Keratinocyte (primary cell): ENCODE results near the gene CRTC1. TPM values are rescaled to one million over a fixed set of nuclear protein-coding genes. Genes with fewer than 3 reads are reported as not detected.

Experiments used
- DNase-seq: peaks from one replicate; pipeline ENCODE4 v3.0.0-alpha.2; 2011; ENCODE audit warnings: low read depth, missing footprints, low spot score
- FAIRE-seq: peaks from 2 replicates; lab custom pipeline; 2011; peaks lifted over from hg19 to GRCh38; lab: Jason Lieb, UNC
- H2AFZ ChIP-seq: 2 replicates; pipeline ENCODE4 v1.6.0; 2012; ENCODE audit warnings: low read length, control low read depth, inconsistent platforms; ENCODE audit not compliant: control insufficient read depth
- H3K27ac ChIP-seq: 2 replicates; pipeline ENCODE4 v1.5.1; 2011; ENCODE audit warnings: low read length; ENCODE audit not compliant: control insufficient read depth, insufficient read depth
- H3K27me3 ChIP-seq: 3 replicates; pipeline ENCODE4 v1.6.0; 2011; ENCODE audit warnings: low read length; ENCODE audit not compliant: control insufficient read depth, insufficient read depth; ENCODE audit errors: extremely low read depth
- H3K36me3 ChIP-seq, 2 experiments: 2 replicates in 1 of 2; 3 replicates in 1 of 2; pipeline ENCODE4 v1.5.1; 2011; ENCODE audit warnings: low read length in 2 of 2, mild to moderate bottlenecking in 1 of 2; ENCODE audit not compliant: control insufficient read depth in 2 of 2, insufficient read depth in 2 of 2; ENCODE audit errors: extremely low read depth in 1 of 2
- H3K4me1 ChIP-seq: 3 replicates; pipeline ENCODE4 v1.5.1; 2011; ENCODE audit warnings: low read length; ENCODE audit not compliant: control insufficient read depth, insufficient read depth; ENCODE audit errors: extremely low read depth
- H3K4me2 ChIP-seq: 3 replicates; pipeline ENCODE4 v1.6.0; 2011; ENCODE audit warnings: low read depth, low read length; ENCODE audit not compliant: control insufficient read depth, insufficient read depth; ENCODE audit errors: extremely low read depth
- H3K4me3 ChIP-seq, 3 experiments: fragments of 200-600 bp in 1 of 3; sonication (generic) in 1 of 3; 2 replicates in 2 of 3; 3 replicates in 1 of 3; pipeline ENCODE4 v1.5.1; 2011 to 2016; ENCODE audit warnings: low read length in 3 of 3, mild to moderate bottlenecking in 3 of 3, control low read depth in 2 of 3, inconsistent platforms in 1 of 3, low read depth in 1 of 3, mixed read lengths in 1 of 3, mixed run types in 1 of 3, moderate library complexity in 1 of 3; ENCODE audit not compliant: control insufficient read depth in 2 of 3, insufficient read depth in 2 of 3; ENCODE audit errors: extremely low read depth in 1 of 3
- H3K79me2 ChIP-seq: 2 replicates; pipeline ENCODE4 v1.6.0; 2012; ENCODE audit warnings: low read length; ENCODE audit not compliant: control insufficient read depth, insufficient read depth
- H3K9ac ChIP-seq: 3 replicates; pipeline ENCODE4 v1.6.0; 2011; ENCODE audit warnings: low read length; ENCODE audit not compliant: control insufficient read depth, insufficient read depth; ENCODE audit errors: extremely low read depth
- H3K9me1 ChIP-seq: 3 replicates; pipeline ENCODE4 v1.6.0; 2011; ENCODE audit warnings: low read length; ENCODE audit not compliant: control insufficient read depth, insufficient read depth; ENCODE audit errors: extremely low read depth
- H3K9me3 ChIP-seq: 2 replicates; pipeline ENCODE4 v1.5.1; 2012; ENCODE audit warnings: low read depth, low read length; ENCODE audit not compliant: control insufficient read depth
- H4K20me1 ChIP-seq: 3 replicates; pipeline ENCODE4 v1.6.0; 2011; ENCODE audit warnings: low read length; ENCODE audit not compliant: control insufficient read depth, insufficient read depth; ENCODE audit errors: extremely low read depth
- CTCF ChIP-seq, 3 experiments: IDR thresholded peaks in 1 of 3; conservative IDR thresholded peaks in 1 of 3; optimal IDR thresholded peaks in 1 of 3; 2 replicates in 2 of 3; 3 replicates in 1 of 3; pipeline versions ENCODE3 to v1.5.1; 2011; ENCODE audit warnings: low read length in 3 of 3, mild to moderate bottlenecking in 3 of 3, moderate library complexity in 2 of 3, control low read depth in 1 of 3, inconsistent platforms in 1 of 3; ENCODE audit not compliant: insufficient read depth in 2 of 3; ENCODE audit errors: extremely low read depth in 1 of 3
- EZH2 ChIP-seq: IDR thresholded peaks from one replicate; pipeline ENCODE4 v1.6.1; 2012; ENCODE audit warnings: inconsistent platforms, mild to moderate bottlenecking, low read length, moderate library complexity
- dilution Hi-C: fragments of 300-500 bp; cut with MboI; formaldehyde crosslinking; loops from one replicate; pipeline ENCODE4 v1.7.0; 2020; ENCODE audit warnings: low sequenced_read_pairs; ENCODE audit not compliant: extremely low pct_ligation_motif_present
- polyA plus RNA-seq, 5 experiments: library from polyadenylated mRNA; depleted of rRNA in 3 of 5; stranded (reverse) in 3 of 5; stranded (forward) in 1 of 5; unstranded in 1 of 5; fragments of >200 nt; gene quantifications; 1 replicate in 1 of 5; 2 replicates in 3 of 5; 3 replicates in 1 of 5; pipeline versions ENCODE4 v1.2.1 to v1.2.3, GENCODE V29; 2011 to 2012; ENCODE audit warnings: missing spikeins in 2 of 5, low read depth in 1 of 5, low replicate concordance in 1 of 5

The CRTC1 gene
- polyA plus RNA-seq, 1 donor (not counting 4 experiments of a cell fraction or from before 2014, with no cell fraction given) = 0.54 TPM

GRCh38 chr19:18669883-18670282, 13.6 kb upstream of the CRTC1 start:
- Histone ChIP-seq H4K20me1 (no peaks in the 10 kb centered on the region), H2AFZ (no peak overlapping the region), H3K9me3 (no peaks in the 10 kb centered on the region), H3K4me2 (no peak overlapping the region), H3K9ac (no peak overlapping the region), H3K27me3 (no peaks in the 10 kb centered on the region), H3K9me1 (no peaks in the 10 kb centered on the region), H3K27ac (no peak overlapping the region), H3K36me3 (peaks cover 0 to 6% of the 10 kb centered on the region in 2 experiments), H3K79me2 (no peaks in the 10 kb centered on the region), H3K4me1 (no peaks in the 10 kb centered on the region), H3K4me3 (no peak overlapping the region)
- dilution Hi-C loops = no loop called here
- FAIRE-seq = no peak
- no peak for DNase-seq
- no peak for TF ChIP-seq EZH2
- TF ChIP-seq CTCF (optimal IDR thresholded peaks at IDR 0.05 in 1 of 3, IDR thresholded peaks at IDR 0.05 in 1 of 3, conservative IDR thresholded peaks at IDR 0.05 in 1 of 3; ENCODE audit: extremely low read depth in 1 of 3, insufficient read depth in 2 of 3, low read length in 3 of 3) = no peak

GRCh38 chr19:18670312-18670711, 13.2 kb upstream of the CRTC1 start:
- Histone ChIP-seq H3K9me1 (no peaks in the 10 kb centered on the region), H3K9me3 (no peaks in the 10 kb centered on the region), H3K36me3 (peaks cover 0 to 6% of the 10 kb centered on the region in 2 experiments), H3K9ac (no peak overlapping the region), H3K79me2 (no peaks in the 10 kb centered on the region), H3K27ac (no peak overlapping the region), H3K4me1 (no peaks in the 10 kb centered on the region), H3K27me3 (no peaks in the 10 kb centered on the region), H3K4me3 (no peak overlapping the region), H2AFZ (no peak overlapping the region), H4K20me1 (no peaks in the 10 kb centered on the region), H3K4me2 (no peak overlapping the region)
- no peak for FAIRE-seq
- dilution Hi-C loops = no loop called here
- TF ChIP-seq EZH2 = no peak
- TF ChIP-seq CTCF (optimal IDR thresholded peaks at IDR 0.05 in 1 of 3, IDR thresholded peaks at IDR 0.05 in 1 of 3, conservative IDR thresholded peaks at IDR 0.05 in 1 of 3; ENCODE audit: extremely low read depth in 1 of 3, insufficient read depth in 2 of 3, low read length in 3 of 3) = no peak
- DNase-seq = no peak
